Adipose tissue (tissue), 3 donors: ENCODE measurements around the gene STAB1. TPM values are rescaled to one million over a fixed set of nuclear protein-coding genes. Genes with fewer than 3 reads are reported as not detected.

Experiments used
- H3K27ac ChIP-seq: one replicate; pipeline ENCODE4 v1.5.1; 2013; ENCODE audit warnings: low read depth, low read length
- WGBS, 3 donors: extraction: QIAGEN DNeasy Blood & Tissue Kit; methylation state at CpG; one replicate each; pipeline ENCODE4 v1.1.7; 2013; 5-methylcytosine and 5-hydroxymethylcytosine counted together
- polyA plus RNA-seq, 3 donors: library from polyadenylated mRNA; stranded (reverse); fragments of 200-250 nt; gene quantifications; one replicate each; pipeline ENCODE4 v1.2.3, GENCODE V29; 2013
- donor health status: healthy with polysubstance abuse.
- donor health status: Bipolar disorder and iron deficiency.
- donor health status: healthy.

The STAB1 gene
- polyA plus RNA-seq, 3 donors, result 22.6 to 199 (median 166) TPM

DNA sequence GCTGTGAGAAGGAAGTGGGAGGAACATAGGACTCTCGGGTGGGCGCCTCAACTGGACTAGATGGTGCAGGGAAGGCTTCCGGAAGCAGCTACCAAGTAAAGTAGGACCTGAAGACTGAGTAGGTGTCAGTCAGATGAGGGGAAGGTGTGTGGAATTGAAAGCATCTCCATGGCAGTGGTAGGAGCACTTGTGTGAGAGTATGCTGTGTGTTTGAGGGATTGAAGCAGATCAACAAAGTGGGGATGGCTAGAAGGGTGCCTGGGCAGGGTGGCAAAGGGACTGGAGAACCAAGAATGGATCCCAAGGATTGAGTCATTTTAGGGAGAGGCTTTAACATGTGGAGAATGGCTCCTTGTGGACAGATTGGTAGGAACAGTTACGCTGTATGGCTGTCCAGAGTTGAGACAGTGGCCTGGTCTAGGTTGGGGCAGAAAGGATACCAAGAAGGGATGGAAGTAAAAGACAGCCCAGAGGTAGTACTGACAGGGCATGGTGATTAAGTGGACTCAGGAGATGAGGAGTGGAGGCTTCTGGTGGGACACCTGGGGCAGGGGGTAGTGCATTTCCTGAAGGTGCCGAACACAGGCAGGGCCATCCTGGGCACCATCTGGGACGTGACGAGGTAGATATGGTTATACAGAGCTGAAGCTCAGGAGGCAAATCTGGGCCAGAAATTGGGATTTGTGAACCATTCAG, 42.7 kb downstream of the STAB1 start:
- no peak overlapping the region for H3K27ac ChIP-seq
- 71 to 84% (median 80%) methylated on average over 7 of the region's 7 CpGs for WGBS, 3 donors

DNA sequence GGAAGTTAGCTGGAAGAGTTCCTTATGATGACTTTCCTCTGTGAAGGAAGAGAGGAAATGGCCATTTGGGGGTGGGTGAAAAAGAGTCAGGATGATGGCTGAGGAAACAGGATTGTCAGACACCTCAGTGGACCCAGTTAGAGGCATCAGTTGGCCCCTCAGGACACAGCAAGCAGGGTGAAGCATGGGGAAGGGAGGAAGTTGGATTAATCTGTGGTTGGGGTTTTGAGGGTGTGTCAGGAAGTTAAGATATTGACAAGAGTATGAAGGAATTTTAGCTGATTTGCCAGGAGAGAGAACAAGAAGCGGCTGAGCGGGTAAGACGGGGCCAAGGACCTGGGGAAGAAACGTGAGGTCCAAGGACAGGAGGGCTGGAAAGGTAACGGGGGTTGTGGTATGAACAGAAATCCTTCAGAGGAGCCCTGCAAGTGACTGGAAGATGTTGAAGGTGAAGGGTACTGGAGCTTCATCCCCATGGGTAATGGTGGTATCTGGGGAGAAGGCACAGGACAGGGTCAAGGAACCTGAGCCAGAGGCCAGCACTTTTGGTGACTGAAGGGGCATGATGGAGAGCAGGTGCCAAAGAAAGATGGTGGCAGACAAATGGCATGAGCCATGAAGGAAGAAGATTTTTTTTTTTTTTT, 44.0 kb downstream of the STAB1 start:
- H3K27ac ChIP-seq, result no peak overlapping the region
- 64 to 77% (median 73%) methylated on average over 5 of the region's 5 CpGs for WGBS, 3 donors

DNA sequence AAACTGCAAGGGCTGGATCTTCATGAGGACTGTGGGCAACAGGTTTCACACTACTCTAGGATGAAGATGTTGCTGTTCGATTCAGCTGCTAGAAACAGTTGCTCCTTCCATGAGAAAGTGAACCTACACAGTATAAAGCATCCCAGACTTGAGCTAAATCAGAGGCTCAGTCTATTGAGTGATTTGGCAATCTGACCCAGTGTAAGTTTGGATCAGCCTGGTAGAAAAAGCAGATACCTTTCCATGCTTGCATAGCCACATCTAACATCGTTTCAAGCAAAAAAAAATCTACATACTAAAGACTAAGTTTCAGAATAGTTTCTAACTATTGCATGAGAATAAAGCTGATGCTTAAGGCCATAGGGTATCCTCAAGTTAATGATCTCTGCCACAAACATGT, 45.9 kb downstream of the STAB1 start:
- WGBS, 3 donors, result 80 to 84% (median 83%) methylated on average over 2 of the region's 2 CpGs
- no peak overlapping the region for H3K27ac ChIP-seq

DNA sequence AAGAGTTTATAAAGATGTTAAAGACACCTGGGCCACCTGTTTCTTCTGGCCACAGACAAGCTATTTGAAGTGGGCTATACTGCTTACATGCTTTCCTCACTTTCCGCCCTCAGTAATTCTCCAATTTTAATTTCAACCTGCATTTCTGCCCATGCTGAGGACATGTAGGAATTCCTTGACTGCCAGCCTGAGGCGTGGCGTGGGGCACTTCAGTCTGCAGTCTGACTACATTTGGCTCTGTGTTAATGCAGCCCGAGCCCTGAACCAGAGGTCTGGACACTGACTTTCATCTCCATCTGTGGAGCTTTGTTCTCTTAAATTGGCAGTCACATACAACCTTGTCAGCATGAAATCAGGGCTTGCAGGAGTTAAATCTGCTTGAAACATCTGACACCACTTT, 49.8 kb downstream of the STAB1 start:
- no peak overlapping the region for H3K27ac ChIP-seq
- 90 to 92% (median 91%) methylated on average over 4 of the region's 4 CpGs for WGBS, 3 donors

GRCh38 chr3:52546111-52546901, 51.2 kb downstream of the STAB1 start:
- 78 to 90% (median 83%) methylated on average over 3 of the region's 3 CpGs for WGBS, 3 donors
- no peak overlapping the region for H3K27ac ChIP-seq

- WGBS, 3 donors, result 78 to 87% (median 79%) methylated on average over 2 of the region's 2 CpGs
- no peak overlapping the region for H3K27ac ChIP-seq
These were observed 52.0 kb downstream of the STAB1 start for GRCh38 chr3:52547143-52547542.

GRCh38 chr3:52551118-52551517, 56.0 kb downstream of the STAB1 start:
- H3K27ac ChIP-seq, result no peak overlapping the region

- H3K27ac ChIP-seq, result no peak overlapping the region
- 51 to 84% (median 80%) methylated on average over 3 of the region's 3 CpGs for WGBS, 3 donors
These were observed 57.0 kb downstream of the STAB1 start for GRCh38 chr3:52552089-52552488.

GRCh38 chr3:52554026-52554755, 59.1 kb downstream of the STAB1 start:
- WGBS, 3 donors, result 58 to 95% (median 88%) methylated on average over 5 of the region's 5 CpGs
- no peak overlapping the region for H3K27ac ChIP-seq

DNA sequence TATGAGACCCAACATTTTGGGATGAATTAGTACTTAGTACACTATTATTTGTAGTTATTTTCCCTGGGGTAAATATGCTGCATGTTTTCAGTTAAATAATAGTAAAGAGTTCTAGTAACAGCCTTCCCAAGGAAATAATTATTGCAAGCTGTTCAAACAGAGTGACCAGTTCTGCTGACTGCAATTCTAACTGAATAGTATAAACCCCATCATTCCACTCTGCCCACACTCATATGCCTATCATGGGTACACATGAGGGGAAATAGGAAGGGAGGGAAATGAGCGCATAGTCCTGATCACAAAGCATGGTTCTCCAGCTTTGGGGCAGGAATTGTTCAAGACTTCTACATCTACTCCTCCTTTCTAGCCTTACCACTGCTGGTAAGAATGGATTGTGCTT, 59.9 kb downstream of the STAB1 start:
- 100% methylated on average over 1 of the region's 1 CpG for WGBS, 3 donors
- no peak overlapping the region for H3K27ac ChIP-seq

GRCh38 chr3:52557011-52557960, 62.1 kb downstream of the STAB1 start:
- WGBS, 3 donors, result 69 to 93% (median 91%) methylated on average over 9 of the region's 9 CpGs
- H3K27ac ChIP-seq, result no peak overlapping the region

DNA sequence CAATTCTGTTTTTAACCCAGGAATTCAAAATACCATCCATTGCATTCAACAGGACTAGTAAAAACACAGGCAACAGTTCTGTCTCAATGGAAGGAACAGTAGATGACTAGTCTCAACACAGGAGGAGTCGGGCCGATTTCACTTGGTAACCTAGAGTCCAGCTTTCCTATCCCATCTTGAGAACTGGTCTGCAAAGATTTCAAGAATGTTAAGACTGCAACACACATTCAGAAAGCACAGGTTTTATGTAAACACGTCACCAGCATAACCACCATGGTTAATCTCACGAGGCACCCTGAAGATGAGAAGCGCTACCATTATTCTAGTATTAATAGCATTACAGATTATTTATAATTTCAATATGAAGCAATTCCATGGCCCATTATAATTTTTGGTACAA, 63.3 kb downstream of the STAB1 start:
- 95 to 97% (median 96%) methylated on average over 5 of the region's 5 CpGs for WGBS, 3 donors
- H3K27ac ChIP-seq, result no peak overlapping the region

DNA sequence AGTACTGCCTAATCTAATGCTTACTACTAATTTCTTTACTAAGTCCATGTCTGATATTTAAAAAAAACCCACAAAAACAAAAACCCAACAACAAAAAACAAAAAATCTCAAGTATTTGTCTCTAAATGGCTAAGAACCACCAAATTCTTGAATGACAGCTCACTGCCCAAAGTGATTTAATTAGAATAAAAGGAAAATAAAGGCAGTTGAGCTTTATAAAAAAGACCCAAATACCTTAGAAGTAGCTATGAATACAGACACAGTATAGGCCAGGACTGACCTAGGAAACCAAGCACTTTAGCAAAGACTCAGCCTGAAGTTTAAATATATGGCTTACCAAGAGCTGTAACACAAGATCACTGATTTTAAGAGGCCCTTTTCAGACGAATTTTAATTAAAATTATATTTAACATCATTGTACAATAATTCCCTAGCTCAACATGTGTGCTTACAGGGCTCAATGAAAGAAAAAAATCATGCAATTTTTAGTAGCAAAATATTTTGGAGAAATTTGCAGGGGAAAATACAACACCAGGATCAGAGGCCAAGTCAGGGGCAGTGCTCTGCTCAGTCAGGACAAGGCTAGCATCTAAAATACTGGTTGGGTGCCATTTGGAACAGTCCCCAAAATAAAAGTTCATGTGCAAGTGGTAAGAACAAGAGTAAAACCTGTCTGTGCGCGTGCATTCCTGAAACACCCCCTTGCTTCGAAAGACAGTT, 66.0 kb downstream of the STAB1 start:
- H3K27ac ChIP-seq, result no peak overlapping the region
- WGBS, 3 donors, result 78 to 81% (median 81%) methylated on average over 4 of the region's 4 CpGs

- no peak overlapping the region for H3K27ac ChIP-seq
- whole genome bisulfite sequencing, 3 donors, result 65 to 92% (median 76%) methylated on average over 2 of the region's 2 CpGs
These were observed 68.8 kb downstream of the STAB1 start for GRCh38 chr3:52563984-52564383.

DNA sequence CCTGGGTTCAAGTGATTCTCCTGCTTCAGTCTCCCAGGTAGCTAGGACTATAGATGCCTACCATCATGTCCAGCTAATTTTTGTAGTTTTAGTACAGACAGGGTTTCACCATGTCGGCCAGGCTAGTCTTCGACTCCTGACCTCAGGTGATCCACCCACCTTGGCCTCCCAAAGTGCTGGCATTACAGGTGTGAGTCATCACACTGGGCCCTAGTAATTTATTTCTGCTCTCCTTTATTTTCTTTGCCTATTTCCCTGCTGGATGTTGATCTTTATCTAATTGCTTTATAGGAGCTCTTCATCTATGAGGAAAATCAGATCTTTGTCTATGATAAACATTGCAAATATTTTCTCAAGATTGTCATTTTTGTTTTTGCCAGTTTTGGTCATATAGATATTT, 72.9 kb downstream of the STAB1 start:
- 96 to 100% (median 98%) methylated on average over 2 of the region's 2 CpGs for WGBS, 3 donors

DNA sequence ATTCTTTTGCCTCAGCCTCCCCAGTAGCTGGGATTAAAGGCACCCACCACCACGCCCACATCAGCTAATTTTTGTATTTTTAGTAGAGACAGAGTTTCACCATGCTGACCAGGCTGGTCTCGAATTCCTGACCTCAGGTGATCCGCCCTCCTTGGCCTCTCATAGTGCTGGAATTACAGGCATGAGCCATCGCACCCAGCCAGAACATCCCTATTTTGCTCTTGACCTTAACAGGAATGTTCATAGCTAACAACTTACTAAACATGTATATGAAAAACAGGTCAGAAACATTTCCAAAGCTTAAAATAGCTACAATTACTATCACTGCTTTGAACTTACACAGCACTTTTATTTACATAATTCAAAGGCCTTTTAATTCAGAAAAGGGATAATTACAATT, 74.9 kb downstream of the STAB1 start:
- no peak overlapping the region for H3K27ac ChIP-seq
- 90 to 99% (median 93%) methylated on average over 4 of the region's 4 CpGs for WGBS, 3 donors

More for the DNA sequence above, 72.9 kb downstream of the STAB1 start:
- no peak overlapping the region for H3K27ac ChIP-seq

- H3K27ac ChIP-seq, result no peak overlapping the region
- WGBS, 3 donors, result 68 to 79% (median 72%) methylated on average over 6 of the region's 6 CpGs
These were observed 77.1 kb downstream of the STAB1 start for GRCh38 chr3:52572221-52572620.
